Sigmoid colon (tissue), 7 donors: ENCODE results near the gene BTBD6. TPM values are rescaled to one million over a fixed set of nuclear protein-coding genes. Genes with fewer than 3 reads are reported as not detected.
A peak's percentile ranks its signal among the peaks of the same experiment; 100 is the strongest.

Experiments used
- DNase-seq: peaks from one replicate; pipeline ENCODE4 v3.0.0-alpha.2; 2019
- H3K27ac ChIP-seq, 4 donors: fragments of 200-600 bp; sonication (generic); one replicate each; pipeline ENCODE4 v1.5.1; 2016 to 2019; ENCODE audit warnings: mild to moderate bottlenecking in 1 of 4
- H3K27me3 ChIP-seq, 3 donors: fragments of 200-600 bp; sonication (generic); one replicate each; pipeline ENCODE4 v1.5.1; 2019; ENCODE audit warnings: mild to moderate bottlenecking in 1 of 3
- H3K36me3 ChIP-seq, 4 donors: fragments of 200-600 bp; sonication (generic); one replicate each; pipeline ENCODE4 v1.5.1; 2016 to 2019
- H3K4me1 ChIP-seq, 4 donors: fragments of 200-600 bp; sonication (generic); one replicate each; pipeline ENCODE4 v1.5.1; 2017 to 2019
- H3K4me3 ChIP-seq, 4 donors: fragments of 200-600 bp; sonication (generic); one replicate each; pipeline ENCODE4 v1.5.1; 2017 to 2019; ENCODE audit warnings: mild to moderate bottlenecking in 2 of 4, moderate library complexity in 1 of 4
- H3K9me3 ChIP-seq, 4 donors: fragments of 200-600 bp in 3 of 4; sonication (generic) in 3 of 4; one replicate each; pipeline versions ENCODE4 v1.5.1 to v1.6.1; 2013 to 2019
- EP300 ChIP-seq, 4 donors: sonication (generic); formaldehyde crosslinking; IDR thresholded peaks; one replicate each; pipeline ENCODE4 v1.6.1; 2017; ENCODE audit warnings: antibody characterized with exemption in 4 of 4
- POLR2A ChIP-seq, 2 donors: fragments of 450-650 bp; IDR thresholded peaks; one replicate each; pipeline ENCODE4 v1.6.1; 2016; ENCODE audit warnings: antibody characterized with exemption in 2 of 2, mild to moderate bottlenecking in 2 of 2, moderate library complexity in 2 of 2
- POLR2AphosphoS5 ChIP-seq, 4 donors: sonication (generic); formaldehyde crosslinking; IDR thresholded peaks; one replicate each; pipeline ENCODE4 v1.6.1; 2017; ENCODE audit warnings: antibody characterized with exemption in 4 of 4
- WGBS, 2 donors: extraction: QIAGEN DNeasy Blood & Tissue Kit; methylation state at CpG; one replicate each; pipeline ENCODE4 v1.1.7; 2013; 5-methylcytosine and 5-hydroxymethylcytosine counted together
- intact Hi-C: fragments of 100-400 bp; cut with DNase I; formaldehyde crosslinking; loops from one replicate; pipeline ENCODE4 v1.15.1; 2023
- polyA plus RNA-seq, 3 donors: library from polyadenylated mRNA; stranded (reverse); fragments of 200-250 nt; gene quantifications; one replicate each; pipeline ENCODE4 v1.2.3, GENCODE V29; 2013
- total RNA-seq, 4 donors: library from RNA; depleted of rRNA; stranded (reverse); fragments of >200 nt; gene quantifications; one replicate each; pipeline ENCODE4 v1.1.0, GENCODE V29; 2016
- TF ChIP-seq, protein P1 (sequence below), 4 experiments: fragments of 450-650 bp in 3 of 4; fragments of 200-600 bp in 1 of 4; IDR thresholded peaks; one replicate each; pipeline ENCODE4 v1.5.1; 2016 to 2019; ENCODE audit warnings: antibody characterized with exemption in 4 of 4, mild to moderate bottlenecking in 3 of 4, moderate library complexity in 2 of 4
- donor health status: healthy with polysubstance abuse.
- donor health status: Bipolar disorder and iron deficiency.
- donor health status: healthy.

BTBD6 gene
- total and polyA plus RNA-seq, 7 donors, result 31.3 to 63.7 (median 42.5) TPM

DNA sequence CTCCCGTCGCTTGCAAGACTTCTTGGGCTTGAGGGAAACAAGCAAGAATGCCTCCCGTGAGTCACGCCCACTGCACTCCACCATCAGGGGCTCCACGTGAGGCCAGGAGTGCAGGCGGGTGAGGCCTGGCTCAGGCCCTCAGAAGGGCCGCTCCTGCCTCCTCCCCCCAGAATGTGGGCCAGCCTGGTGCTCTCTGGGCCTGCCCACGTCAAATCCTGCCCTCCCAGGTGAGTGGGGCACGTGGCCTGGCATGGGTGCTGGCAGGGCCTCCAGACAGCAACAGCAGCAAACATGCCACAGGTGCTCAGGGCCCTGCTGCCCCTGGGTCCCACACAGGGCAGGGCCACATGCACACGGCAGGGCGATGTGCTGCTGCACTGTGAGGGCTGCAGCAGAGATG, 30.6 kb upstream of the BTBD6 start:
- TF ChIP-seq EP300 (IDR thresholded peaks at IDR 0.05) (no peak), POLR2AphosphoS5 (IDR thresholded peaks at IDR 0.05) (no peak), POLR2A (IDR thresholded peaks at IDR 0.05) (no peak)
- TF ChIP-seq, protein P1, sequence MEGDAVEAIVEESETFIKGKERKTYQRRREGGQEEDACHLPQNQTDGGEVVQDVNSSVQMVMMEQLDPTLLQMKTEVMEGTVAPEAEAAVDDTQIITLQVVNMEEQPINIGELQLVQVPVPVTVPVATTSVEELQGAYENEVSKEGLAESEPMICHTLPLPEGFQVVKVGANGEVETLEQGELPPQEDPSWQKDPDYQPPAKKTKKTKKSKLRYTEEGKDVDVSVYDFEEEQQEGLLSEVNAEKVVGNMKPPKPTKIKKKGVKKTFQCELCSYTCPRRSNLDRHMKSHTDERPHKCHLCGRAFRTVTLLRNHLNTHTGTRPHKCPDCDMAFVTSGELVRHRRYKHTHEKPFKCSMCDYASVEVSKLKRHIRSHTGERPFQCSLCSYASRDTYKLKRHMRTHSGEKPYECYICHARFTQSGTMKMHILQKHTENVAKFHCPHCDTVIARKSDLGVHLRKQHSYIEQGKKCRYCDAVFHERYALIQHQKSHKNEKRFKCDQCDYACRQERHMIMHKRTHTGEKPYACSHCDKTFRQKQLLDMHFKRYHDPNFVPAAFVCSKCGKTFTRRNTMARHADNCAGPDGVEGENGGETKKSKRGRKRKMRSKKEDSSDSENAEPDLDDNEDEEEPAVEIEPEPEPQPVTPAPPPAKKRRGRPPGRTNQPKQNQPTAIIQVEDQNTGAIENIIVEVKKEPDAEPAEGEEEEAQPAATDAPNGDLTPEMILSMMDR (IDR thresholded peaks at IDR 0.05), result no peak
- 94 to 95% methylated on average over 11 of the region's 11 CpGs for WGBS, 2 donors
- DNase-seq, result no peak
- Histone ChIP-seq H3K4me1 (peaks cover 0 to 16% (median 10%) of the 10 kb centered on the region in 4 donors), H3K4me3 (no peak overlapping the region), H3K27me3 (no peaks in the 10 kb centered on the region), H3K27ac (no peak overlapping the region), H3K9me3 (no peaks in the 10 kb centered on the region), H3K36me3 (peaks cover 0 to 66% (median 24%) of the 10 kb centered on the region in 4 donors)
- intact Hi-C loops, result no loop called here

- Histone ChIP-seq H3K4me3 (no peak overlapping the region), H3K9me3 (no peaks in the 10 kb centered on the region), H3K27me3 (no peaks in the 10 kb centered on the region), H3K4me1 (peaks cover 0 to 16% (median 10%) of the 10 kb centered on the region in 4 donors), H3K36me3 (peaks cover 0 to 65% (median 24%) of the 10 kb centered on the region in 4 donors), H3K27ac (no peak overlapping the region)
- TF ChIP-seq POLR2A (IDR thresholded peaks at IDR 0.05) (no peak), POLR2AphosphoS5 (IDR thresholded peaks at IDR 0.05) (no peak), EP300 (IDR thresholded peaks at IDR 0.05) (no peak)
- TF ChIP-seq, protein P1 (IDR thresholded peaks at IDR 0.05), result no peak
- DNase-seq, result no peak
- WGBS, 2 donors, result 96 to 97% methylated on average over 19 of the region's 19 CpGs
- intact Hi-C loops, result no loop called here
Measured at GRCh38 chr14:105218611-105219010, 29.7 kb upstream of the BTBD6 start.

DNA sequence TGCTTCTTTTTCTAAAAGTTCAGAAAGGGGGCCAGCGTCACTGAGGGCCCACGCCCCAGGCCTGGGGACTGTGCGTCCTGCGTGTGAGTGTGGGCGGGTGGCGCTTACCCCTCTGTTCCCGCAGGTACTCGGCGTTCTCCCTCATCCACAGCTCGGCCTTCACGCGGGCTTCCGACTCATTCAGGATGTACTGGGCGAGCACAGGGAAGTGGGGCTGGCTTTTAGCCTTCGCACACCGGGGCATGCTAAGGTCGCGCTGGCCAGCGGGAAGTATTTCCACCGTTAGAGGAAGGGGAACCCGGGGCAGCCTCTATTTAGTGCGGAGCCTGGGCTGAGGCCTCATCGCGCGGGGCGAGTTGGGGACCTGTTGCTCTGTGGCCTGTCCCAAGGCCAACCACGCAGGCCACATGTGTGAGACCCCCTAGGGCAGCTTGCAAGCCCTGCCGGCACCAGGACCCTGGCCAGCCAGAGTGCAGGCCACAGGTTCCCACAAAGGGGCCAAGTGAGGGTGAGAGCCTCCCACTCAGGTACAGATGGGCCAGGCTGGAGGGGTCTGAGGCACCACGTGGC, 29.2 kb upstream of the BTBD6 start:
- H3K27me3 ChIP-seq, result no peaks in the 10 kb centered on the region
- intact Hi-C loops, result no loop called here
- WGBS, 2 donors, result 95 to 96% methylated on average over 29 of the region's 29 CpGs
- no peak overlapping the region for H3K27ac ChIP-seq
- H3K9me3 ChIP-seq, result no peaks in the 10 kb centered on the region
- TF ChIP-seq, protein P1 (IDR thresholded peaks at IDR 0.05), result no peak
- TF ChIP-seq POLR2A (IDR thresholded peaks at IDR 0.05), result no peak
- no peak for TF ChIP-seq EP300 (IDR thresholded peaks at IDR 0.05)
- TF ChIP-seq POLR2AphosphoS5 (IDR thresholded peaks at IDR 0.05), result no peak
- H3K36me3 ChIP-seq, result peaks cover 0 to 67% (median 24%) of the 10 kb centered on the region in 4 donors
- H3K4me3 ChIP-seq, result no peak overlapping the region
- no peak for DNase-seq
- H3K4me1 ChIP-seq, result peaks cover 0 to 16% (median 10%) of the 10 kb centered on the region in 4 donors

GRCh38 chr14:105219753-105220152, 28.6 kb upstream of the BTBD6 start:
- 96% methylated on average over 17 of the region's 17 CpGs for WGBS, 2 donors
- H3K9me3 ChIP-seq, result no peaks in the 10 kb centered on the region
- intact Hi-C loops, result no loop called here
- H3K27me3 ChIP-seq, result no peaks in the 10 kb centered on the region
- no peak overlapping the region for H3K4me3 ChIP-seq
- peak overlapping the region in 2 of 4 donors; percentile 67 to 77 for H3K27ac ChIP-seq
- H3K4me1 ChIP-seq, result peaks cover 0 to 16% (median 10%) of the 10 kb centered on the region in 4 donors
- peaks cover 0 to 74% (median 24%) of the 10 kb centered on the region in 4 donors for H3K36me3 ChIP-seq
- DNase-seq, result no peak
- TF ChIP-seq POLR2AphosphoS5 (IDR thresholded peaks at IDR 0.05), result no peak
- TF ChIP-seq EP300 (IDR thresholded peaks at IDR 0.05), result no peak
- TF ChIP-seq, protein P1 (IDR thresholded peaks at IDR 0.05), result no peak
- TF ChIP-seq POLR2A (IDR thresholded peaks at IDR 0.05), result no peak
